Chondrocyte (in vitro differentiated cells): ENCODE measurements around the gene PSMB1. TPM values are rescaled to one million over a fixed set of nuclear protein-coding genes. Genes with fewer than 3 reads are reported as not detected.
"Not testable (repeated sequence)": the region's sequence is repeated elsewhere in the genome, so short reads cannot be mapped to it uniquely, and the experiment has no call there.

Experiments
- DNase-seq: peaks from one replicate; pipeline ENCODE4 v3.0.0; 2021; ENCODE audit warnings: mixed read lengths, low spot score
- H3K27ac Mint-ChIP-seq: one replicate; pipeline ENCODE4 v1.8.0; 2021; ENCODE audit warnings: mild to moderate bottlenecking, moderate library complexity, mixed read lengths; ENCODE audit not compliant: unreplicated experiment
- H3K27me3 Mint-ChIP-seq: 2 replicates; pipeline ENCODE4 v1.8.0; 2021; ENCODE audit warnings: low read depth, mixed read lengths
- H3K36me3 Mint-ChIP-seq: 2 replicates; pipeline ENCODE4 v1.8.0; 2021; ENCODE audit warnings: low read depth, mixed read lengths
- H3K4me1 Mint-ChIP-seq: 2 replicates; pipeline ENCODE4 v1.8.0; 2021; ENCODE audit warnings: low read depth, mild to moderate bottlenecking, mixed read lengths
- H3K4me3 Mint-ChIP-seq: one replicate; pipeline ENCODE4 v1.8.0; 2021; ENCODE audit warnings: mild to moderate bottlenecking, moderate library complexity, mixed read lengths; ENCODE audit not compliant: unreplicated experiment
- H3K9me3 Mint-ChIP-seq: 2 replicates; pipeline ENCODE4 v1.8.0; 2021; ENCODE audit warnings: low read depth, mixed read lengths
- total RNA-seq: library from RNA; stranded (reverse); gene quantifications from 3 replicates; pipeline ENCODE4 v1.2.1, GENCODE V29; 2021
- TF ChIP-seq, protein P1 (sequence below): fragments of 200-600 bp; sonication (generic); IDR thresholded peaks from 2 replicates; pipeline ENCODE4 v1.5.0; 2021; ENCODE audit warnings: antibody characterized with exemption, mild to moderate bottlenecking, moderate library complexity

PSMB1 gene
- total RNA-seq, 1 donor from 2014 or later, result 137 TPM

DNA sequence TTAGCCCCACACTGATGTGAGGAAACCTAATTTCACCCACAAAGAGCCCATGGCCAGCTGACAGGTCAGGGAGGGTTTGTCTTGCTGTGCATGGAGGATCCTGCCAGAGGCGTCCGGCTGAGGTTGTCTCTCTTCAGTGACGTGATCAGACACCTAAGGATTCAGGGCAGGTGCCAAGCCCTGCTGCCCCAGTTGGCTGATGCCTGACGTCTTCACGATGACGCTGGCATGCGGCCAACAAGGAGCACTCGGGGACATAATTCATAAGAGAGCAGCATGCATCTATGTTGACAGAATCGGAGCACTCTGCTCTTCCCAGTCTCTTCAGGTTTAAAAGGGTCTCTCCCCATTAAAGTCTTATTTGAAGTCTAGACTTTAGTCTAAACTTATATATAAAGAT, 47.8 kb downstream of the PSMB1 start:
- Mint-ChIP-seq H3K27me3 (peaks cover 23% of the 10 kb centered on the region), H3K36me3 (peaks cover 12% of the 10 kb centered on the region), H3K27ac (no peak overlapping the region), H3K4me3 (no peak overlapping the region), H3K9me3 (peaks cover 19% of the 10 kb centered on the region), H3K4me1 (no peaks in the 10 kb centered on the region)
- no peak for DNase-seq
- TF ChIP-seq, protein P1, sequence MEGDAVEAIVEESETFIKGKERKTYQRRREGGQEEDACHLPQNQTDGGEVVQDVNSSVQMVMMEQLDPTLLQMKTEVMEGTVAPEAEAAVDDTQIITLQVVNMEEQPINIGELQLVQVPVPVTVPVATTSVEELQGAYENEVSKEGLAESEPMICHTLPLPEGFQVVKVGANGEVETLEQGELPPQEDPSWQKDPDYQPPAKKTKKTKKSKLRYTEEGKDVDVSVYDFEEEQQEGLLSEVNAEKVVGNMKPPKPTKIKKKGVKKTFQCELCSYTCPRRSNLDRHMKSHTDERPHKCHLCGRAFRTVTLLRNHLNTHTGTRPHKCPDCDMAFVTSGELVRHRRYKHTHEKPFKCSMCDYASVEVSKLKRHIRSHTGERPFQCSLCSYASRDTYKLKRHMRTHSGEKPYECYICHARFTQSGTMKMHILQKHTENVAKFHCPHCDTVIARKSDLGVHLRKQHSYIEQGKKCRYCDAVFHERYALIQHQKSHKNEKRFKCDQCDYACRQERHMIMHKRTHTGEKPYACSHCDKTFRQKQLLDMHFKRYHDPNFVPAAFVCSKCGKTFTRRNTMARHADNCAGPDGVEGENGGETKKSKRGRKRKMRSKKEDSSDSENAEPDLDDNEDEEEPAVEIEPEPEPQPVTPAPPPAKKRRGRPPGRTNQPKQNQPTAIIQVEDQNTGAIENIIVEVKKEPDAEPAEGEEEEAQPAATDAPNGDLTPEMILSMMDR, result no peak

DNA sequence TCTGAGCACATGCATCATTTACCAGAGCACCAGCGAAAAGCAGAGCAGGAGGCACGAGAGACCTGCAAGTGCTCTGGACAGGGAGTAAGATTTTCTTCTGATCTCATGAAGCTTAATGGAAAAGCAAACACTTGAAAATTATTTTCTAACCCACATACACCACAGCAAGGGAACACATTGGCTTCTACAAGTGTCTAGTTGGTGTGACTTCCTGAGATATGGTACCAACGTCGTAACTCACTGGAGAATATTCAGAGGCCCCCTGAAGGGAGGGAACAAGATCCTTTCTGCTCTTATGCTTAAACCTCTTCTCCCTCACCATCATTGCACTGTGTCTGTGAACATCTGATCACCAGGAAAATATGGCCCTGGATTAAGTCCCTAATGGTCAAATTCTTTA, 48.6 kb downstream of the PSMB1 start:
- Mint-ChIP-seq H3K36me3 (peaks cover 12% of the 10 kb centered on the region), H3K4me3 (no peak overlapping the region), H3K9me3 (peaks cover 19% of the 10 kb centered on the region), H3K27me3 (peaks cover 21% of the 10 kb centered on the region), H3K27ac (no peak overlapping the region), H3K4me1 (no peaks in the 10 kb centered on the region)
- TF ChIP-seq, protein P1, result no peak
- DNase-seq, result no peak

DNA sequence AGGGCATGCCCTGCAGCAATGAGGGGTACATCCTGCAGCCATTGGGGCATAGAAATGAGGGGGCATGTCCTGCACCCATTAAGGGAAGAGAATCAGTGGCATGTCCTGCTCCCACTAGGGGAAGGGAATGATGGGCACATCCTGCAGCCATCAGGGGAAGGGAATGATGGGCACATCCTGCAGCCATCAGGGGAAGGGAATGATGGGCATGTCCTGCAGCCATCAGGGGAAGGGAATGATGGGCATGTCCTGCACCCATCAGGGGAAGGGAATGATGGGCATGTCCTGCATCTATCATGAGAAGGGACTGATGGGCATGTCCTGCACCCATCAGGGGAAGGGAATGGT, 49.7 kb downstream of the PSMB1 start:
- Mint-ChIP-seq H3K27ac (no peak overlapping the region), H3K4me1 (no peaks in the 10 kb centered on the region), H3K9me3 (peaks cover 19% of the 10 kb centered on the region), H3K36me3 (peaks cover 12% of the 10 kb centered on the region), H3K27me3 (peaks cover 21% of the 10 kb centered on the region), H3K4me3 (no peak overlapping the region)
- no peak for DNase-seq
- TF ChIP-seq, protein P1, result no peak

DNA sequence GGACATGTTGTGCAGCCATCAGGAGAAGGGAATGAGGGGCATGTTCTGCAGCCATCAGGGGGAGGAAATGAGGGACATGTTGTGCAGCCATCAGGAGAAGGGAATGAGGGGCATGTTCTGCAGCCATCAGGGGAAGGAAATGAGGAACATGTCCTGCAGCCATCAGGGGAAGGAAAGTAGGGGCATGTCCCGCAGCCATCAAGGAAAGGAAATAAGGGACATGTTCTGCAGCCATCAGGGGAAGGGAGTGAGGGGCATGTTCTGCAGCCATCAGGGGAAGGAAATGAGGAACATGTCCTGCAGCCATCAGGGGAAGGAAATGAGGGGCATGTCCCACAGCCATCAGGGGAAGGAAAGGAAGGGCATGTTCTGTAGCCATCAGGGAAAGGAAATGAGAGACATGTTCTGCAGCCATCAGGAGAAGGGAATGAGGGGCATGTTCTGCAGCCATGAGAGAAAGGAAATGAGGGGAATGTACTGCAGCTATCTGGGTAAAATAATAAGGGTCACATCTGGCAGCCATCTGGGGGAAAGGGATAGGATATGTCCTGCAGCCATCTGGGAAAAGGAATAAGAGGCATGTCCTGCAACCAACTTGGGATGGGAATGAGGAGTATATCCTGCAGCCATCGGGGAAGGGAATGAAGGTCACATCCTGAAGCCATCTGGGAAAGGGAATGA, 50.2 kb downstream of the PSMB1 start:
- H3K27me3 Mint-ChIP-seq, result peaks cover 21% of the 10 kb centered on the region
- H3K4me1 Mint-ChIP-seq, H3K4me3 Mint-ChIP-seq, H3K27ac Mint-ChIP-seq, DNase-seq: not testable (repeated sequence)
- H3K36me3 Mint-ChIP-seq, result peaks cover 12% of the 10 kb centered on the region
- H3K9me3 Mint-ChIP-seq, result peaks cover 19% of the 10 kb centered on the region

DNA sequence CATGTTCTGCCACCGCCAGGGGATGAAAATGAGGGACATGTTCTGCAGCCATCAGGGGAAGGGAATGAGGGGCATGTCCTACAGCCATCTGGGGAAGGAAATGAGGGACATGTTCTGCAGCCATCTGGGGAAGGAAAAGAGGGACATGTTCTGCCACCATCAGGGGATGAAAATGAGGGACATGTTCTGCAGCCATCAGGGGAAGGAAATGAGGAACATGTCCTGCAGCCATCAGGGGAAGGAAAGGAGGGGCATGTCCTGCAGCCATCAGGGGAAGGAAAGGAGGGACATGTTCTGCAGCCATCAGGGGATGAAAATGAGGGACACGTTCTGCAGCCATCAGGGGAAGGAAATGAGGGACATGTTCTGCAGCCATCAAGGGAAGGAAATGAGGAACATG, 50.8 kb downstream of the PSMB1 start:
- Mint-ChIP-seq H3K36me3 (peaks cover 12% of the 10 kb centered on the region), H3K27me3 (peaks cover 21% of the 10 kb centered on the region), H3K9me3 (peaks cover 19% of the 10 kb centered on the region)
- not testable (repeated sequence) for H3K27ac Mint-ChIP-seq, H3K4me1 Mint-ChIP-seq, H3K4me3 Mint-ChIP-seq, DNase-seq

DNA sequence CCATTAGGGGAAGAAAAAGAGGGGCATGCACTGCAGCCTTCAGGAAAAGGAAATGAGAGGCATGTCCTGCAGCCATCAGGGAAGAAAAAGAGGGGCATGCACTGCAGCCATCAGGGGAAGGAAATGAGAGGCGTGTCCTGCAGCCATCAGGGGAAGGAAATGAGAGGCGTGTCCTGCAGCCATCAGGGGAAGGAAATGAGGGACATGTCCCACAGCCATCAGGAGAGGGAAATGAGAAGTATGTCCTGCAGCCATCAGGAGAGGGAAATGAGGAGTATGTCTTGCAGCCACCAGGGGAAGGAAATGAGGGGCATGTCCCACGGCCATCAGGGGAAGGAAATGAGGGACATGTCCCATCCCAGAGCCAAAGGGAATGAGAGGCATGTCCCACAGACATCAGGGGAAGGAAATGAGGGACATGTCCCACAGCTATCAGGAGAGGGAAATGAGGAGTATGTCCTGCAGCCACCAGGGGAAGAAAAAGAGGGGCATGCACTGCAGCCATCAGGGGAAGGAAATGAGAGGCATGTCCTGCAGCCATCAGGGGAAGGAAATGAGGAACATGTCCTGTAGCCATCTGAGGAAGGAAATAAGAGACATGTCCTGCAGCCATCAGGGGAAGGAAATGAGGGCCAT, 52.0 kb downstream of the PSMB1 start:
- no peak overlapping the region for H3K27ac Mint-ChIP-seq
- TF ChIP-seq, protein P1, result no peak
- H3K36me3 Mint-ChIP-seq, result peaks cover 12% of the 10 kb centered on the region
- H3K4me3 Mint-ChIP-seq, result no peak overlapping the region
- no peak for DNase-seq
- peaks cover 4% of the 10 kb centered on the region for H3K4me1 Mint-ChIP-seq
- H3K9me3 Mint-ChIP-seq, result peaks cover 19% of the 10 kb centered on the region
- peaks cover 21% of the 10 kb centered on the region for H3K27me3 Mint-ChIP-seq
